Measurements from ENCODE around the gene TPST1. TPM values are rescaled to one million over a fixed set of nuclear protein-coding genes. Genes with fewer than 3 reads are reported as not detected.

The TPST1 gene
- total and polyA plus RNA-seq, 2 of the 8 experiments (the other 6 are each of a cell fraction or from before 2014, with no cell fraction given): 8.2 to 18.4 TPM

- Histone ChIP-seq H2AFZ (ENCODE audit: low read length) (no peak overlapping the region), H3K4me3 (ENCODE audit: extremely low read depth in 1 of 4, insufficient read depth in 2 of 4, low read depth in 3 of 4, low read length in 4 of 4) (no peak overlapping the region), H3K79me1 (ENCODE audit: low read depth, low read length) (0 out of 2 replicates have a peak, but pooled peaks cover 2% of the 10 kb centered on the region), H3K18ac (ENCODE audit: extremely low read depth, low read length) (no peak overlapping the region), H4K8ac (ENCODE audit: extremely low read depth, insufficient read depth, low read length) (no peak overlapping the region), H3K14ac (ENCODE audit: insufficient read length) (no peak overlapping the region), H3K56ac (replicated peaks; ENCODE audit: insufficient read length, low read depth, low read length) (no peak overlapping the region), H3K23ac (ENCODE audit: insufficient read length) (no peak overlapping the region), H2BK120ac (replicated peaks; ENCODE audit: low read depth, low read length) (no peak overlapping the region), H2BK15ac (ENCODE audit: low read length) (no peak overlapping the region), H3K4me1 (replicated peaks in 1 of 4; ENCODE audit: control insufficient read depth in 3 of 4, insufficient read depth in 4 of 4, low read length in 3 of 4) (no peaks in the 10 kb centered on the region), H4K91ac (replicated peaks; ENCODE audit: insufficient read length, low read length) (no peak overlapping the region), H4K5ac (ENCODE audit: insufficient read length, low read depth, low read length) (no peak overlapping the region), H2BK20ac (ENCODE audit: low read length) (no peak overlapping the region), H4K20me1 (replicated peaks in 1 of 2; ENCODE audit: control insufficient read depth in 1 of 2, insufficient read depth in 2 of 2, low read length in 2 of 2) (peaks cover 0 to 4% of the 10 kb centered on the region in 2 experiments), H3K79me2 (ENCODE audit: control insufficient read depth in 1 of 2, insufficient read depth in 2 of 2, low read length in 2 of 2) (no peaks in the 10 kb centered on the region; a peak in 1 of 4 replicates), H3K36me3 (ENCODE audit: control insufficient read depth in 2 of 4, insufficient read depth in 4 of 4, low read length in 3 of 4) (no peaks in the 10 kb centered on the region), H2BK5ac (ENCODE audit: low read depth, low read length) (no peak overlapping the region), H3K4ac (replicated peaks; ENCODE audit: insufficient read length, low read depth, low read length) (no peak overlapping the region), H3K23me2 (ENCODE audit: low read depth, low read length) (no peaks in the 10 kb centered on the region), H3K27ac (ENCODE audit: low read depth, low read length) (no peak overlapping the region), H3K4me2 (ENCODE audit: insufficient read depth in 1 of 2, low read depth in 2 of 2, low read length in 2 of 2) (no peak overlapping the region), H3K27me3 (replicated peaks in 1 of 4; ENCODE audit: control insufficient read depth in 3 of 4, extremely low read depth in 1 of 4, insufficient read depth in 3 of 4, low read length in 3 of 4) (no peaks in the 10 kb centered on the region), H2AK5ac (ENCODE audit: low read depth, low read length) (no peak overlapping the region), H3K9ac (replicated peaks in 1 of 4; ENCODE audit: extremely low read depth in 1 of 4, low read depth in 3 of 4, low read length in 3 of 4) (no peak overlapping the region), H3K9me3 (ENCODE audit: insufficient read depth in 2 of 2, low read depth in 1 of 2, low read length in 1 of 2) (no peaks in the 10 kb centered on the region), H2BK12ac (ENCODE audit: low read depth, low read length) (no peak overlapping the region)
- no peak for TF ChIP-seq CEBPB (IDR thresholded peaks at IDR 0.05; ENCODE audit: low read depth, low read length)
- no peak for TF ChIP-seq KDM5A (IDR thresholded peaks at IDR 0.05; ENCODE audit: low read length)
- POLR2A ChIA-PET (ENCODE audit: partially characterized antibody): interaction anchor here (0.6 kb wide), 1 partner anchor 183 kb away, joined by 3 read pairs; no protein-coding TSS in a partner anchor
- CTCF ChIA-PET (ENCODE audit: partially characterized antibody): interaction anchor here (0.6 to 1.1 kb wide), 2 partner anchors 137 to 297 kb away, joined by 3 read pairs; no protein-coding TSS in a partner anchor
- DNase-seq (ENCODE audit: low read depth in 1 of 2, low spot score in 2 of 2): no peak
- WGBS, 2 experiments (ENCODE audit: extremely low coverage in 1 of 2, insufficient coverage in 1 of 2, insufficient read length in 1 of 2, insufficient replicate concordance in 2 of 2, low coverage in 1 of 2, low lambda C conversion rate in 2 of 2, missing lambda C conversion rate in 1 of 2): 65% methylated on average over 1 of the region's 1 CpG; no CpG with 5 or more reads in 1 of the 2 experiments
- no peak for FAIRE-seq
Observed at GRCh38 chr7:66239467-66239856, 34.3 kb downstream of the TPST1 start.

All from H1 (cell line).